ENCODE results near the gene ACVR1C.

DNA sequence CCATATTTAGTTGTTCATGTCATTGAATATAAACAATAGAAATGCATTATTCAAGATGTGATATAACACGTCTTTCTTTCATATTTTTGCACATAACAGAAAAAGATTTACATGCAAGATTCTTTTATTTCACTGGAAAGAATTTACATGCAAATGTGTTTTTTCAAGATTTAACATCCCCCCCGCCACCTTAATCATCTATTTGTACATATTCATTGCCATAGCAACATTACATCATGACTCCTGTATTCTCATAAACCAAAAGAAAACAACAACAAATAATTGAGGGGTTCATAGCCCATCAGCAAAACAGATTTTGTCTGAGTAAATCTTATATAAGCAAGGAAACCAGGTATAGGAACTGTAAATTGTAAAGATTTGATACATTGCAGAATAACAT lies 3.2 kb upstream of the ACVR1C start:
- TF ChIP-seq, protein P1, sequence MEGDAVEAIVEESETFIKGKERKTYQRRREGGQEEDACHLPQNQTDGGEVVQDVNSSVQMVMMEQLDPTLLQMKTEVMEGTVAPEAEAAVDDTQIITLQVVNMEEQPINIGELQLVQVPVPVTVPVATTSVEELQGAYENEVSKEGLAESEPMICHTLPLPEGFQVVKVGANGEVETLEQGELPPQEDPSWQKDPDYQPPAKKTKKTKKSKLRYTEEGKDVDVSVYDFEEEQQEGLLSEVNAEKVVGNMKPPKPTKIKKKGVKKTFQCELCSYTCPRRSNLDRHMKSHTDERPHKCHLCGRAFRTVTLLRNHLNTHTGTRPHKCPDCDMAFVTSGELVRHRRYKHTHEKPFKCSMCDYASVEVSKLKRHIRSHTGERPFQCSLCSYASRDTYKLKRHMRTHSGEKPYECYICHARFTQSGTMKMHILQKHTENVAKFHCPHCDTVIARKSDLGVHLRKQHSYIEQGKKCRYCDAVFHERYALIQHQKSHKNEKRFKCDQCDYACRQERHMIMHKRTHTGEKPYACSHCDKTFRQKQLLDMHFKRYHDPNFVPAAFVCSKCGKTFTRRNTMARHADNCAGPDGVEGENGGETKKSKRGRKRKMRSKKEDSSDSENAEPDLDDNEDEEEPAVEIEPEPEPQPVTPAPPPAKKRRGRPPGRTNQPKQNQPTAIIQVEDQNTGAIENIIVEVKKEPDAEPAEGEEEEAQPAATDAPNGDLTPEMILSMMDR (IDR thresholded peaks at IDR 0.05; ENCODE audit: low read depth, low read length), result no peak
- TF ChIP-seq EZH2phosphoT487 (IDR thresholded peaks at IDR 0.05; ENCODE audit: low read depth), result no peak
